Esophagus mucosa (tissue), 1 donor: Measurements from ENCODE around the gene ZDHHC15. TPM values are rescaled to one million over a fixed set of nuclear protein-coding genes. Genes with fewer than 3 reads are reported as not detected.

Source experiments
- total RNA-seq: library from RNA; stranded (reverse); gene quantifications from one replicate; pipeline ENCODE4 v1.2.4, GENCODE V29; 2023
- donor health status: DM: yes; HTN: yes; CAD: no.

The ZDHHC15 gene
- total RNA-seq, 1 donor from 2014 or later, result 0.20 TPM

Other genes starting within 250 kb of the ZDHHC15 start
- 8.7 TPM for gene UPRT, start 249.0 kb downstream of the ZDHHC15 start, total RNA-seq